Fibroblast of skin of back (primary cell): ENCODE data around the gene AP5Z1.

Experiments
- DNase-seq: peaks from one replicate; pipeline ENCODE4 v3.0.0-alpha.2; 2013

Gene AP5Z1

DNA sequence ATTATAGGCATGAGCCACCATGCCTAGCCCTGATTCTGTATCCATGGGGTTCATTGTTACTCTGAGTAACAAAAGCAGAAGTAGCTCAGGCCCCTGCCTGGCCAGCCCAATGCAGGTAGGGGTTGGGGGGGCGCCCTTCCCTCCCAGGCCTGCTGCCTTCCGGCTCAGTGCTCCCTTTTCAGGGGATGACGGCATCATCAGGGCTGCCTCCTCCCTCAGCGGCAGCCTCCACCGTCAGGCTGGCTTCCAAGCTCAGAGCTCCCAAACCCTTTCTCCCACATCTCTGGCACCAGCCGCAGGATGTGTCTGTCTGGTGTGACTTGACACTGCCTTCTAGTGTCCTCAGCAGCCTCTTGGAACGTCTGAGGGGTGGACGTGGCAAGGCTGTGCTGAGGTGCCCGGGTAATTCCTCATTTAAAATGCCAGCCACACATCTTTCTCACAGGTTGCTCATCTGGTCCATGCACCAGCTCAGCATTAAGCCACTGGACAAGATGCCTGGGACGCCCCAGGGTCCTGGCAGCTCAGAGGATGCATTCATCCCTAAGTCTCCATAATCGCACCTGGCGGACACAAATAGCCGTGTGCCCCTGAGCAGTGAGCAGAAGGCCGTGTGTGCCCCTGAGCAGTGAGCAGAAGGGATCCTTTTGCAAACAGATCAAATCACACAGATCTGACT, 48.2 kb downstream of the AP5Z1 start:
- no peak for DNase-seq

DNA sequence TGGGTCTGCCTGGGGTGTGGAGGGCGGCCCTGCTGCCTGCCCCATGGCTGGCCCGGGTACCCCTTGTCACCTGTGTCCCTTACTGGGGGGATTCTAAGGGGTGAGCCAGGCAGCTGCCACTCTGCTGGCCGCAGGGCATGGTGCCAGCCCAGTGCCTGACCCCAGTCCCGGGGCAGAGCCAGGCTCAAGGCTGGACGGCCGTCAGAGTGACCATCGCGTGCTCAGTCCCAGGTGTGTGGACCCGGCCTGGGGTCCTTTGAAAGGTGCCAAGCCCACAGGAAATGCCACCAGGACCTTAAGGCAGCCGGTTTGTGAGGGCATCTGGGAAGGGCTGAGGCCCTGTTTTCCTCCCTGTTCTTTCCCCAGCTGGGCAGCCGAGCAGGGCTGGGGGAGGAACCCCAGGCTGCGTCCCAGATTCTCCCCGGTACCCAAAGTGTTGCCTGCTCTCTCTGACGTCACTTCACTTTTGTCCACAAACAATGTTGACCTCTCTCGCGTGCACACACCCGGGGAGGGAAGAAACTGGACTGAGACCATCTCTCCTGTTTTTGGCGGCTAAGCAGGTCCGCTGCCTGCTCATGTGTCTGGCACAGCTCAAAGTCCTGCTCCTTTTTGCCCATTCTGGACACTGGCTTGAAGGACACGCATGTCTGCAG, 48.8 kb downstream of the AP5Z1 start:
- DNase-seq: no peak

DNA sequence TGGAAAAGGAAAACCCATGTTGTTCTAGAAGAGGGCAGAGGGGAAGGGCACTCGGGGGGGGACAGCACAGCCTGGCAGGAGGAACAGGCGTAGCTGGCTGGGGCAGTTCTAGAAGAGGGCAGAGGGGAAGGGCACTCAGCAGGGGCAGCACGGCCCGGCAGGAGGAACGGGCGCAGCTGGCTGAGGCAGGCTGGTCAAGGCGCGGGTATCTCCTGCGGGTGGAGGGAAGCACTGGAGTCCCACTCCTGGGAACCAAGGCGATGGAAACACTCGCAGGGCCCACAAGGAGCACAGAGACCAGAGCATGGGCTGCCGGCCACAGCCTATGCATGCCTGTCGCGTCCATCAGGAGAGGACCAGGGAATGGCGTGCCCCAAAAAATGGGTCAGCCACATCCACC, 49.7 kb downstream of the AP5Z1 start:
- DNase-seq: no peak

DNA sequence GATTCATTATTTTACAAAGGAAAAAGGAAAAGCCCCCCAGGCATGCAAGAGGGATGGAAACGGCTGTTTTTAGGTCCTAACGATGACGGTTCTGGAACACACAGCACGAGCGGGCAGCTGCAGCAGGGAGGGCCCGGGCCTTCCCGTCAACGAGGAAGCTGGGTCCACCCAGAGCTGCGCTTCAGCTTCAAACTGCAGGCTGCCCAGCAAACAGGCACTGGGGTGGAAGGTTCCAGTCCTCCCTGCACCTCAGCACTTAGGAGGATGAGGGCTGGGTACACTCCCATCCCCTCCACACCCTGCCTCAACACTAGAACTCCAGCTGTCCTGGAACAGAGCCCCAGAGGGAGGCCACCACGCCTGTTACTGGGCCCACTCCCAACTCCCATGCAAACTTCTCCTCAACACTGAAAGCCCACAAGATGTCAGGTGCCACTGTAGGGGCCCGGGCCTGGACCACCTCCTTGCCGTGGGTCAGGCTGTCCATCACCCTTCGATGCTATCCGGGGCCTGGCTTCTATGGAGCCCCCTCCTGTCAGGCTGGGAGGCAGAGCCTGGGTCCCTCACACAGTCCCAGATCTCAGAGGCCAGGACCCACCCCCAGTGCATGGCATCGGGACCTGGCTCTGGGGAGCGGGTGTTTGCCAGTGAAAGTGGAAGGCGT, 53.4 kb downstream of the AP5Z1 start:
- DNase-seq: no peak

DNA sequence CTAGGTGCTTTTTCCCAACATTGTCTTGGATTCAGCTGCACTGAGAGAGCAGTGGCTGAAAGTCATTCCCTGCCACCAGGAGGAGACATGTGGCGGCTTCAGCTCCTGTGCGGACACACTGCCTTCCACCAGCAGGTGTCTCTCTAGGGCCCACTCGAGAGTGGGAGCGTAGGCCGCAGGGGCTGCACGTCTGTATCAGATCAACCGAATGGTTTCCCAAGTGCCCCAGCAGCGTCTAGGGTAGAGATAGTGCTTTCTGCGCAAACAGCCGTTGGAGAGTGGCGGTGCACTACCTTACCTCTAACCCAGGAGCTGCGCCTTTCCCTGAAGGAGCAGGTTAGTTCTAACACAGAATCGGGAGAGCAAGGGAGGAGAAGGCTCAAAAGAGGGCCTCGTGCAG, 54.8 kb downstream of the AP5Z1 start:
- peak; percentile 63 for DNase-seq

DNA sequence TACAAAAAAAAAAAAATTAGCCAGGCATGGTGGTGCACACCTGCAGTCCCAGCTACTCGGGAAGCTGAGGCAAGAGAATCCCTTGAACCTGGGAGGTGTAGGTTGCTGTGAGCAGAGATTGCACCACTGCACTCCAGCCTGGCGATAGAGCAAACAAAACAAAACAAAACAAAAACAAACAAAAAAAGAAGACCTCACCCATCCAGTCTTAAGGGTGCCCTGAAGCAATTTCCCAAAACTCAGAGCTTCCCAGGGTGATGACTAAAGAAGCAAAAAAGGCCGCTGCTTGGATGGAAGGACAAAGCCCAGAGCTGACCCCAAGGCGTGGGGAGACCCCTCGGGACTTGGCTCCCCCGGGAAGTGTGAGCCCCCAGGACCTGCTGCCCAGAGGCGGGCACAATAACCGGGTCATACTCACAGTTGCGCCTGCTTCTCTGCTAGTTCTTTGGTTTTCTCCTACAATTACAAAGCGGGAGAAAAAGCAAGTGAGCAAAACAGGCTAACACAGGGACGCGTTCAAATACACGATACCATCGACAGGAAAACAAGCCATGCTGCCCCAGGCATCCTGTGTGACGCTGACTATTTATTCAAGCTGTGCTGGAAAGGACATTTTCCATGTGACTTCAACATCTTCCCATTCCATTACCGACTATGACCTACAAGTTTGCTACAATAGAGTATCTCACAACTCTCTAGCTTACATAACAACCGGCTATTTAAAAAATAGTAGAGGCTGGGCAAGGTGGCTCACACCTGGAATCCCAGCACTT, 56.5 kb downstream of the AP5Z1 start:
- no peak for DNase-seq

DNA sequence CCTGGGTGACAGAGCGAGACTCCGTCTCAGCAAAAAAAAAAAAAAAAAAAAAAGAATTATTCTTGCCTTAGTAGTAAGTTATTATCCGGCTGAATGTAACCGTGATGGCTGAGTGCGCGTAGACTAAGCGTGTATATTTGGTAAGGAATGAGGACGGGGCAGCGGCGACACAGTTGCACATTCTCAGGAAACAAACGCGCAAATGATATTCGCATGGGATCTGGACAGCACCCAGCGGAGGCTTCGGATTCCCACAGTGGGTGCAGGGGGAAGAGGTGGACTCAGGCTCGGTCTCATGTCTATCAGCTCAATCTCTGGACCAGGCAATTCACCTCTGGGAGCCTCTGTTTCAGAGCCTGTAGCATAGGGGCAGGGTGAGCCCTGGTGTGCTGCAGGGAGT, 57.3 kb downstream of the AP5Z1 start:
- no peak for DNase-seq

DNA sequence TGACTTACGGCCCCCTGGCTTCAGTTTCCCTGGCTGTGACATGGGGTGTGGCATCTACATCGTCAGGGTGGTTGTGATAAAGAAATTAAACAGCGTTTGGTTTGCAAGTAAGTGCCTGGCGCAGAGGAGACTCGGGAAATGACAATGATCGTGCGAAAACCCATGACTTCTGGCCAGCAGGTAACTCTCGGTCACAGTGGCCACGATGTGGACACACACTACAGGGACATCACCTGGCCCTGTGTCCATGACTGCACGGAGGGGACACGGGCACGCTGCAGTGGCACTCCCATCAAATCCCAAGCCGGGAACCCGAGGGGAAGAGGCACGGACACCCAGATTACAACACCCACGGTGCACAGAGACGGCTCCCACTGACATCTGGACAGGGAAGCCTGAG, 57.8 kb downstream of the AP5Z1 start:
- no peak for DNase-seq

DNA sequence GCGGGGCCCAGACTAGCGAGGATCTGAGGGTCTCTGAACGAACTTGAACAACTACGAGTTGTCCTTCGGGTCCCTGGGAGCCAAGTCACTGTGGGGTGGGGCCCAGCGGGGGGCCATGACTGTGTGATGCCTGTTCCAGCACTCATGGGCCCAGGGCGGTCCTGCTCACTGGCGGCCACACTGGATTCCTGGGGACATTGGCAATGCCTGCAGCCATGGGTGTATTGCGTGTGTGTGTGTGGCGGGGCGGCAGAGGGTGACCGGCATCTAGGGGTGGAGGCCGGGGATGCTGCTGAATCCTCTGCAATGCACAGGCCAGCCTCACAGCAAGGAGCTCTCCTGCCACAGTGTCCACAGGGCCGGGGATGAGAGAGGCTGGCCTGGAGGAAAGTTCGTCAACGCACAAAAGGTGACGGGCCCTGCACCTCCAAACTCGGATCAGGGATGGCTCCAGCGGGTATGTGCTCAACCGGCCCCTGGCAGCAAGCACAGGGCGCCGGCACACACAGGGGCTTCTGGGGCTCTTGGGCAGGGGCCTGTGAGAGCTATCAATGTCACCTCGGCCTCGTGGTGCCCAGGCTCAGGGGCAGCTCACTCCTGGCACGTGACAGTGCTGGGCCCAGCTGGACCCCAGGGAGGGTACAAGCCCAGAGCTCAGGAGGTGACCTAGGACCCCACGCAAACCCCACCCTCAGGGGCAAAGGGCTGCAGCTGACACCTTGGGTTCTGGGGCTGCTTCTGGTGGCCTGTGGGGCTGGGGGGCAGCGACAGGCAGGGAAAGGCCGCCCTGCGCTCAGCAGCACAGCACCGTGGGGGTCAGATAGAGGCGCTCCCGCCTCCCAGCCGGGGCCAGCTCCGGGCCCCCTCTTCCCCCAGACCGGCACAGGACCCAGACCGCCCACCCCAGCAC, 58.5 kb downstream of the AP5Z1 start:
- no peak for DNase-seq

DNA sequence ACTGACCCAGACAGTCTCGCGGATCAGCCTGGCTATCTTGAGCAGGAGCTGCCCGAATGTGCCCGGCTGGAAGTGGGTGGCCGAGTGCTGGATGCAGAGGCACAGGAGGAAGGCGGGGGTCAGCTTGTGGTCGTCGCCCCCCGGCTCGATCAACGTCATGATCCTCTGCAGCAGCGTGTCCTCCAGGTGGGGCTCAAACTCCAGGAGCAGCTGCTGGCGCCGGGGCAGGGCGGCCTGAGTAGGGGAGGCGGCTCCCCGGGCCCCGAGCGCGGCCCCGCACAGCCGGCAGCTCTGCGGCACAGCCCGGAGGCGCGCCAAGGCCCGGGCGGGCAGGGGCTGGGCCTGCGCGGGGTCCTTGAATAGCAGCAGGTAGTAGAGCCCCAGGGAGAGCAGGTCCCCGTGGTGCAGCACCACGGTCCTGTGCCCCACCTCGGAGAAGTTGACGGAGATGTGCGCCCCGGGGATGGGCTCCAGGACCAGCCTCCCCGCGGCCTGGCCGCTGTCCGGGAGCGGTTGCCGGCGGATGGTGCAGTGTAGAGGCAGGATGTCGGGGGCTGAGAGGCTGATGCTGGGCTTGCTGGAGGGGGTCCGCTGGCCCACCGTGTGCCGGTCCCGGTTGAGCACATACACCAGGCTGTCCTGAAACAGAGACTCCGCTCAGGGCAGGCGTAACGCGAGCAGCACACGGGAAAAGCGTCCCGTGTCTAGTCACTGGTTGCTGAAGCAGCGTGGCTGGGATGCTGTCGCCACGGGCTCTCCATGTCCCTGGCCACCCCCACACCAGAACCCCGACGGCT, 59.4 kb downstream of the AP5Z1 start:
- no peak for DNase-seq

DNA sequence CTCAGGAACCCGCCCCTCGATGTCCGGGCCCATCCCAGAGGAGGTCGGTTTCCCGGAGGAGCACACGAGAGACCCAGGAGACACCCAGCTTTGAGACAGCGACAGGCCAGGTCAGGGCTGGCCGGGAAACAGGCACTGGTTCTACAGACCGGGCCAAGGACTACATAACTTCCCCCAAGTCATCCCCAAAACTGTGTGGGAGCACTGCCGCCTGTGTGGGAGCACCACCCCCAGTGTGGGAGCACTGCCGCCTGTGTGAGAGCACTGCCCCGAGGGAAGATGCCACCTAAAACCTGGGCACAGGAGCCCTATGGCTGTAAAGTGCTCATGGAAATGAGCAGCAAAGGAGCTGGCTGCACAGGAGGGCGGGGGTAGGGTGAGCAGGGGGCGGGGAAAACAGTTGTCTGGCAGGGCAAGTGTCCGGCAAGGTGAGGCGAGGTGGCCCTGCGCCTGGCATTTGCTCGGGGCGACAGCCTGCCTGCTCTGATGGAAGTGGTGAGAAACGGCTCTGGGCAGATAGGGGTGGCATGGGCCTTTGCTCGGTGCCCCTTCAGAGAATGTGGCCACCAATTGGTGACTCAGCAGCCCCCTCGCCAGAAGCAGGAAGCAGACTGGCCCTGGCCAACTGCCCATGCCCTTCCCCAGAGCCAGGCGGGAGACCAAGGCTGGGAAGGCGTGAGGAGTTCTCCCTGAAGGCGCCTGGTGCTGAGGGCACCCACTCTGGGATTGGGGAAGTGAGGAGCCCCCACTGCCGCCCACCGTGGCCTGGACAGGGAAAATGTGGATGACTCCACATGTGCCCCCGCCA, 60.2 kb downstream of the AP5Z1 start:
- no peak for DNase-seq

DNA sequence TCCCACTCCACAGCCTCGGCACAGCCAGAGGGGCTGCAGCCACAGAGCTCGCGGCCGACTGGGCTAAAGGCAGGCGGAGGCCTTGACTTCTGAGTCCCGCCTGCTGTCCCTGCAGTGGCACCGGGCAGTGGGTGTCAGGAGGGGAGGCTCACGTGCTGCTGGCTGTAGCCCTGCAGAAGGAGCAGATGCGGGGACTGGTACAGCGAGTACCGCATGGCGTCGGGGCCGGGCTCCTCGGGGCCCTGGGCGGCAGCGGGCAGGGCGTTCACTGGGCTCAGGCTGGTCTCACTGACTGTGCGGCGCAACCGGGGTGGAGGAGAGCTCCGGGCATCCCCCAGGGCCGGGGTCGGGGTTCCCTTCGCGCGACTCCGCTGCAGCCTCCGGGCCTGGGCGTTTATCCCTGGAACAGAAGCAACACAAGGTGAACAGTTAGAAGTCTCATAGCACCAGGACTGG, 60.8 kb downstream of the AP5Z1 start:
- DNase-seq: no peak

DNA sequence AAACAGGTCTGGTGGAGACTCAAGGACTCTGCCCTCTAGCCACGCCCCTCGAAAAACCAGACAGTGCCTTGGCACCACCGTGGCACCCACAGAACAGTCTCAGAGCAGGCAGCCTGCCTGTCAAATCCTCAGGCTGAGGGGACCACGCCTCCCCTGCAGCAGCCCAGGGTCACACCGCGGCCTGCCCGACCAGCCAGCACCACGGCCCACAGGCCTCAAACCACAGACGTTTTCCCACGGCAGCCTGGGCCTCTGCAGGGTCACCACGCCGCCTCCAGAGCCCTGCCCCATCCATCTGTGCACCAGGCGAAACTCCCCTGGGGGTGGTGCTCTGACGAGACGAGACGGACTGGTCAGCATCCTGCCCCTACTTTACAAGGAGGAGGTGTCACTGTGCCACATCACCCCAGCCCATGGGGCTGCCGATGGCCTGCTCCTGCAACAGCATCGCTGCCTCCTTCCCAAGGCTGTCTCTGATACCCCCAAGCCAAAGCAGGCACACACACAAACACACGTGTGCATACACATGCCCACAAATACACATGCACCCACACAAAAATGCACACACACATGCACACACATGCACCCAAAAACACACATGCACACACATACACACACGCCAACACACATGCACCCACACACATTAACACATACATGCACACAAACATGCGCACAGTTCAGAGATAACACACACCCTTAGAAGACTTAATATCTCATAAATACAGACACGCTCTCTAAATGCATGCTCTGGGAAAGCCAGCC, 61.8 kb downstream of the AP5Z1 start:
- no peak for DNase-seq

DNA sequence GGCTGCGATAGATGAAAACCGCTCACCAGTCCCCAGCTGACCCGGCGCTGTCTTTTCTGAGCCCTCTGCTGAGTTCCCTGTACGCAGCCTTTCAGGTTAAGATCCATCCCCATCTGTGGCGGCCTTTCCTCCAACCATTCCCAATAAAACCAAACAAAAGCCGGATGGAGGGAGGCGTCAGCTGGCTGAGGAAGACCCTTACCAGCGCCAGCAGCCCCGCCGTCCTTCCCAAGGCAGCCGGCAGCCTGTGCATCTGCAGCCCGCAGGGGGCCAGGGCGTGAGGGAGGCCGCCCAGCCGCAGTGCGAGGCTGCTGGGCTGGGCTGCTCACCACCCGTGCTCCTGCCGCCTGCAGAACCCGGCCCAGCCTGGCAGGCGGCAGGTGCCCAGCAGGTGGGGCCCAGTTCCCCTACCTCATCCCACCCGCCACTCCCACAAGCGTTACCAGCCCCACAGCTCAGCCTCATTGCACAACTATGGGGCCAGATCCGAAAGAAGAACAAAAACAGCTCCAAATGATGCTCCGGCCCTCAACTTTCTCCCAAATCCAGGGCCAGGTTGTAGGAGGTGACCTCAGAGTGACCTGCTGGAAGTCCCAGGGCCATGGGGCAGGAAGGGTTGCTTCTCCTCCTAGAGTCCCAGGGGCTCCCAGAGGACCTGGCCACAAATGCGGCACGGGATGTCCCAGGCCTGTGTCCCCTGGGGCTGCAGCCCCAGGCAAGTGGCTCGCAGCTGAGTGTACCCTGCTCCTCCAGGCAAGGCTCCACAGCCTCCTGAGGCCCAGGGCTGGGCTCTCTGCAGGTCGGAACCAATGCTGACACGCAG, 62.6 kb downstream of the AP5Z1 start:
- DNase-seq: no peak

DNA sequence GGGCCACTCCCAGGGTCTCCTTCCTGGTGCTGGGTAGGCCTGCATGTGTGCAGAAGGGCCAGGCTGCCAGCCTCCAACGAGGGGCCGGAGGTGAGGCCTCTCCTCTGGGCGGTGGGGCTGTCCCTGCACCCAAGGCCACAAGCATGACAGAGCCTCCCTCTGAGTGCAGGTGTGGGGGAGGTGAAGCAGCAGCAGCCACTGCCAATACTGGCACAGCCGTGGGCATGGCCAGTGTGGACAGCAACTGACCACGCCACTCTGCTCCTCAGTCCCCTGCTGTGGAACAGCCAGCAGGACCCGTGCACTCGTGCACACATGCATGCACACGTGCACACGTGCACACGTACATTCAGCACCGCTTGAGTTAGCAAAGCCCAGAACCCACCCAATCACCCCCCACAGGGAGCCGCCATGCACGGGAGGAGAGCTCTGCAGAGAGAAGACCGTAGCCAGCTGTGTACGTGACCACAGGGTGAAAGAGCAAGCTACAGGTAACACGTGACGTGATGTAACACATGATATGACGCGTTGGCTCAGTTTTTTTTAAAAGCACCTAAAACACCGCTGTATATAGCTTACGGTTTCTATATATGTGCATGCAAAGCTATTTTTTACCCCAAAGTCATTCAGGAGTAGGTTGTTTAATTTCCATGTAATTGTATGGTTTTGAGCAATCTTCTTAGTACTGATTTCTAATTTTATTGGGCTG, 63.4 kb downstream of the AP5Z1 start:
- no peak for DNase-seq

DNA sequence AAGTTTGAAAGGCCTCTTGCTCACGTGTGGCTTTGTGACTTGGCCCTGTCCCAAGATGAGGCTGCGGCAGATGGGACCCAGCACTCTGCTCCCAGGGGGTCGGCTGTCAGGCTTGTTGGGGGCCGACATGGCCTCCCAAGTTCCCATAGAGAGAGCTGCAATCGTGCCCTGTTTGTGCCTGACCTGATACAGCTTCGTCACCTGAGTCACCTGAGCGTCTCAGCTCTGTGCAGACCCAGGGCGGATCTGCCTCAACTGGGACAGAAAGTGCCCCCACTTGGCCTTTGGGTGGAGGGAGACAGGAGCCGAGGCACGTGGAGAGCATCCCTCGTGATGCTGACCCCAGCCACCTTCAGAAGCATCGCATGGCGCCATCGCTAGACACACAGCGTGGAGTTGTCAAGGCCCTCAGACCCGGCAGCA, 64.7 kb downstream of the AP5Z1 start:
- no peak for DNase-seq
